ENCODE data around the gene HYOU1. TPM values are rescaled to one million over a fixed set of nuclear protein-coding genes. Genes with fewer than 3 reads are reported as not detected.
"Not testable (repeated sequence)": the region's sequence is repeated elsewhere in the genome, so short reads cannot be mapped to it uniquely, and the experiment has no call there.

HYOU1 gene
- total and polyA plus RNA-seq, 4 donors: 46.6 to 252 (median 106) TPM

DNA sequence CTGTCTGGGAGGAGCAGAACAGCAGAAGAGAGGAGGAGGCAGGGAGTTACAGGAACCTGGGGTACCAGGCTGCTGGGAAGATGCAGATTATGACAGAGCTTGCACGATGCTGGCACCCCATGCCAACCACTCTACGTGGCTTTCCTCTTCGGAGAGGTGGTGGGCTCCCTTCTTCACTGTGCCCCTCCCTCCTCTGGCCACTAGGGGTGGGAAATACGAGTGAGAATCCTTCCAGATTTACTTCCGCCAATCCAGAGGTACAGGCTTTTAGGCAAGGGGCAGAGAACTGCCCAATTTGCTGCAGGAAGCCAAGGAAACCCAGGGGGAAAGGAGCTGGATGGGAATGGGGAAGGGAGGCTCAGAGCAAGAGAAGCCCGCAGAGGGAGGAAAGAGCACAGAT, 12.3 kb downstream of the HYOU1 start:
- TF ChIP-seq, protein P1, sequence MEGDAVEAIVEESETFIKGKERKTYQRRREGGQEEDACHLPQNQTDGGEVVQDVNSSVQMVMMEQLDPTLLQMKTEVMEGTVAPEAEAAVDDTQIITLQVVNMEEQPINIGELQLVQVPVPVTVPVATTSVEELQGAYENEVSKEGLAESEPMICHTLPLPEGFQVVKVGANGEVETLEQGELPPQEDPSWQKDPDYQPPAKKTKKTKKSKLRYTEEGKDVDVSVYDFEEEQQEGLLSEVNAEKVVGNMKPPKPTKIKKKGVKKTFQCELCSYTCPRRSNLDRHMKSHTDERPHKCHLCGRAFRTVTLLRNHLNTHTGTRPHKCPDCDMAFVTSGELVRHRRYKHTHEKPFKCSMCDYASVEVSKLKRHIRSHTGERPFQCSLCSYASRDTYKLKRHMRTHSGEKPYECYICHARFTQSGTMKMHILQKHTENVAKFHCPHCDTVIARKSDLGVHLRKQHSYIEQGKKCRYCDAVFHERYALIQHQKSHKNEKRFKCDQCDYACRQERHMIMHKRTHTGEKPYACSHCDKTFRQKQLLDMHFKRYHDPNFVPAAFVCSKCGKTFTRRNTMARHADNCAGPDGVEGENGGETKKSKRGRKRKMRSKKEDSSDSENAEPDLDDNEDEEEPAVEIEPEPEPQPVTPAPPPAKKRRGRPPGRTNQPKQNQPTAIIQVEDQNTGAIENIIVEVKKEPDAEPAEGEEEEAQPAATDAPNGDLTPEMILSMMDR (IDR thresholded peaks at IDR 0.05; ENCODE audit: control extremely low read depth, extremely low read depth): no peak
- ATAC-seq (ENCODE audit: insufficient read depth, low FRiP score) (no peak), DNase-seq (no peak)
- 78 to 82% methylated on average over 6 of the region's 6 CpGs for WGBS, 2 donors
- no peaks in the 10 kb centered on the region for H3K9me3 ChIP-seq (ENCODE audit: control insufficient read depth in 4 of 4, insufficient read depth in 3 of 4, low read length in 3 of 4)
- no peaks in the 10 kb centered on the region for H3K27me3 ChIP-seq (ENCODE audit: control insufficient read depth in 3 of 3, insufficient read depth in 3 of 3, low read length in 2 of 3)
- peaks cover 22 to 48% (median 26%) of the 10 kb centered on the region in 4 donors for H3K36me3 ChIP-seq (ENCODE audit: control insufficient read depth in 4 of 4, insufficient read depth in 4 of 4, low read length in 4 of 4)
- no peaks in the 10 kb centered on the region for H3K4me1 ChIP-seq (ENCODE audit: control insufficient read depth in 5 of 5, insufficient read depth in 5 of 5, low read length in 5 of 5)
- H3K9ac ChIP-seq (ENCODE audit: insufficient read depth in 1 of 2, low read length in 2 of 2): no peak overlapping the region
- H3K4me3 ChIP-seq: no peak overlapping the region
- no peak overlapping the region for H3K27ac ChIP-seq (ENCODE audit: low read depth in 1 of 2, low read length in 1 of 2)

DNA sequence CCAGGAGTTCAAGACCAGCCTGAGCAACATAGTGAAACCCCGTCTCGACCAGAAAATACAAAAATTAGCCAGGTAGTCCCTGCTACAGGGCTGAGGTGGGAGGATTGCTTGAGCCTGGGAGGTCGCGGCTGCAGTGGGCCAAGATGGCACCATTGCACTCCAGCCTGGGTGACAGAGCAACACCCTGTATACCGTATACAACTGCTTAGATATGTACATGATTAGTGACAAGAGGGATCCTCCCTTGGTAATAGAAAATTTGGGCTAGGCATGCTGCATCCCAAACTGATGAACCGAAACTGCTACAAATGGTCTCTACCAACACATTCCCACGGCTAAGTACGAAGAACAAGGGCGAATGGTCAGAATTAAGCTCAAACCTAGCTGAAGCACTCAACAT, 14.1 kb downstream of the HYOU1 start:
- TF ChIP-seq, protein P1 (IDR thresholded peaks at IDR 0.05; ENCODE audit: control extremely low read depth, extremely low read depth): no peak
- DNase-seq (no peak), ATAC-seq (ENCODE audit: insufficient read depth, low FRiP score) (no peak)
- H3K27ac ChIP-seq (ENCODE audit: low read depth in 1 of 2, low read length in 1 of 2): no peak overlapping the region
- WGBS, 2 donors: 93 to 95% methylated on average over 9 of the region's 9 CpGs
- H3K4me1 ChIP-seq (ENCODE audit: control insufficient read depth in 5 of 5, insufficient read depth in 5 of 5, low read length in 5 of 5): no peaks in the 10 kb centered on the region
- H3K36me3 ChIP-seq (ENCODE audit: control insufficient read depth in 4 of 4, insufficient read depth in 4 of 4, low read length in 4 of 4): peaks cover 10 to 30% (median 12%) of the 10 kb centered on the region in 4 donors
- no peak overlapping the region for H3K4me3 ChIP-seq
- H3K9me3 ChIP-seq (ENCODE audit: control insufficient read depth in 4 of 4, insufficient read depth in 3 of 4, low read length in 3 of 4): no peaks in the 10 kb centered on the region
- H3K9ac ChIP-seq (ENCODE audit: insufficient read depth in 1 of 2, low read length in 2 of 2): no peak overlapping the region
- no peaks in the 10 kb centered on the region for H3K27me3 ChIP-seq (ENCODE audit: control insufficient read depth in 3 of 3, insufficient read depth in 3 of 3, low read length in 2 of 3)

DNA sequence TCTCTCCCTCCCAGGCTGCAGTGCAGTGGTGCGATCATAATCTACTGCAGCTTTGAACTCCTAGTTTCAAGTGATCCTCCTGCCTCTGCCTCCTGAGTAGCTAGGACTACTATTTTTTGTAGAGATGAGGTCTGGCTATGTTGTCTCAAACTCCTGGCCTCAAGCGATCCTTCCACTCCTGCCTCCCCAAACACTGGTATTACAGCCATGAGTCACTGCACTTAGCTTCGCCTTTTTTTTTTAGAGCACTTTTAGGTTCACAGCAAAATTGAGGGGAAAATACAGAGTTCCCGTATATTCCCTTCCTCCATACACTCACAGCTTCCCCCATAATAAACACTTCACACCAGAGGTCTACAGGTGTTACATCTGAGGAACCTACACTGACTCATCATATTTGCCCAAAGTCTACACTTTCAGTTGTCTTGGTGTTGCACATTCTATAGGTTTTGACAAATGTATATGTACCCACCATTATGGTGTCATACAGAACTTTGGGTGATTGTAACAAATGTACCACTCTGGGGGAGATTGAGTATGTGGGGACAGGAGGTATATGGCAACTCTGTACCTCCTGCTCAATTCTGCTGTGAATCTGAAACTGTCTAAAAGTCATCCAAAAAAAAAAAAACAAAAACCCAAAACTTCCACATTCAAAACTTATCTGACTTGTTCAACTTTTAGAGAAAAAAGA, 15.0 kb downstream of the HYOU1 start:
- TF ChIP-seq, protein P1 (IDR thresholded peaks at IDR 0.05; ENCODE audit: control extremely low read depth, extremely low read depth): no peak
- Histone ChIP-seq H3K27ac (ENCODE audit: low read depth in 1 of 2, low read length in 1 of 2) (no peak overlapping the region), H3K9ac (ENCODE audit: insufficient read depth in 1 of 2, low read length in 2 of 2) (no peak overlapping the region), H3K36me3 (ENCODE audit: control insufficient read depth in 4 of 4, insufficient read depth in 4 of 4, low read length in 4 of 4) (peaks cover 5 to 23% (median 9%) of the 10 kb centered on the region in 4 donors), H3K4me3 (no peak overlapping the region), H3K27me3 (ENCODE audit: control insufficient read depth in 3 of 3, insufficient read depth in 3 of 3, low read length in 2 of 3) (no peaks in the 10 kb centered on the region), H3K9me3 (ENCODE audit: control insufficient read depth in 4 of 4, insufficient read depth in 3 of 4, low read length in 3 of 4) (no peaks in the 10 kb centered on the region), H3K4me1 (ENCODE audit: control insufficient read depth in 5 of 5, insufficient read depth in 5 of 5, low read length in 5 of 5) (no peaks in the 10 kb centered on the region)
- no peak for ATAC-seq (ENCODE audit: insufficient read depth, low FRiP score)
- WGBS, 2 donors: 90 to 94% methylated on average over 4 of the region's 4 CpGs
- no peak for DNase-seq

DNA sequence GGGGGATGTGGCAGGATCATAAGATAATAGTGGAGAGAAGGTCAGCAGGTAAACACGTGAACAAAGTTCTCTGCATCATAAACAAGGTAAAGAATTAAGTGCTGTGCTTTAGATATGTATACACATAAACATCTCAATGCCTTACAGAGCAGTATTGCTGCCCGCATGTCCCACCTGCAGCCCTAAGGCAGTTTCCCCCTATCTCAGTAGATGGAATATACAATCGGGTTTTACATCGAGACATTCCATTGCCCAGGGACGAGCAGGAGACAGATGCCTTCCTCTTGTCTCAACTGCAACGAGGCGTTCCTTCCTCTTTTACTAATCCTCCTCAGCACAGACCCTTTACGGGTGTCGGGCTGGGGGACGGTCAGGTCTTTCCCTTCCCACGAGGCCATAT, 17.5 kb downstream of the HYOU1 start:
- WGBS, 2 donors: 18 to 32% methylated on average over 7 to 11 of the region's 11 CpGs
- DNase-seq; H3K27me3 ChIP-seq (ENCODE audit: control insufficient read depth in 3 of 3, insufficient read depth in 3 of 3, low read length in 2 of 3); H3K4me1 ChIP-seq (ENCODE audit: control insufficient read depth in 5 of 5, insufficient read depth in 5 of 5, low read length in 5 of 5); H3K36me3 ChIP-seq (ENCODE audit: control insufficient read depth in 4 of 4, insufficient read depth in 4 of 4, low read length in 4 of 4); H3K27ac ChIP-seq (ENCODE audit: low read depth in 1 of 2, low read length in 1 of 2); H3K4me3 ChIP-seq; H3K9me3 ChIP-seq (ENCODE audit: control insufficient read depth in 4 of 4, insufficient read depth in 3 of 4, low read length in 3 of 4); H3K9ac ChIP-seq (ENCODE audit: insufficient read depth in 1 of 2, low read length in 2 of 2); ATAC-seq (ENCODE audit: insufficient read depth, low FRiP score): not testable (repeated sequence)

Measured in lung (tissue), 12 donors.